Natural killer cell (primary cell): ENCODE measurements around the gene SFSWAP. TPM values are rescaled to one million over a fixed set of nuclear protein-coding genes. Genes with fewer than 3 reads are reported as not detected.

Experiments
- total RNA-seq, 4 donors: library from RNA; stranded (reverse); fragments of 120-200 nt in 1 of 4; gene quantifications; one replicate each; pipeline versions ENCODE4 v1.2.3 to v1.2.4, GENCODE V29; 2013 to 2022

The SFSWAP gene
- total RNA-seq, 3 donors from 2014 or later (not counting 1 experiment from before 2014, with no cell fraction given), result 99.1 to 109 (median 102) TPM

Other genes starting within 250 kb of the SFSWAP start
- gene MMP17, start 117.3 kb downstream of the SFSWAP start, total RNA-seq, result 1 to 10 TPM; 1.6 to 2.0 (median 1.7) TPM
- 100 to 1,000 TPM in 2 of 3 donors, 10 to 100 TPM in 1; 99.1 to 142 (median 123) TPM for gene ULK1, start 183.5 kb downstream of the SFSWAP start, total RNA-seq
- 10 to 100 TPM; 16.9 to 21.9 (median 20.6) TPM for gene PUS1, start 218.2 kb downstream of the SFSWAP start, total RNA-seq
- gene EP400, start 238.9 kb downstream of the SFSWAP start, total RNA-seq, result 10 to 100 TPM; 62.8 to 81.1 (median 80.1) TPM